ENCODE results near the gene UBFD1.
"Not testable (repeated sequence)": the region's sequence is repeated elsewhere in the genome, so short reads cannot be mapped to it uniquely, and the experiment has no call there.

Gene UBFD1, protein sequence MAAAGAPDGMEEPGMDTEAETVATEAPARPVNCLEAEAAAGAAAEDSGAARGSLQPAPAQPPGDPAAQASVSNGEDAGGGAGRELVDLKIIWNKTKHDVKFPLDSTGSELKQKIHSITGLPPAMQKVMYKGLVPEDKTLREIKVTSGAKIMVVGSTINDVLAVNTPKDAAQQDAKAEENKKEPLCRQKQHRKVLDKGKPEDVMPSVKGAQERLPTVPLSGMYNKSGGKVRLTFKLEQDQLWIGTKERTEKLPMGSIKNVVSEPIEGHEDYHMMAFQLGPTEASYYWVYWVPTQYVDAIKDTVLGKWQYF

GRCh38 chr16:23556881-23557778 lies at the start of gene UBFD1, which contains the start of gene EARS2:
TSS of gene UBFD1 (plus strand) at chr16:23557727. CDS start at chr16:23557743, 16 bp downstream.
TSS of gene EARS2 (minus strand) at chr16:23557350. CDS start at chr16:23557343, 7 bp downstream.
- peak; percentile 98 for DNase-seq (ENCODE audit: low read depth)

DNA sequence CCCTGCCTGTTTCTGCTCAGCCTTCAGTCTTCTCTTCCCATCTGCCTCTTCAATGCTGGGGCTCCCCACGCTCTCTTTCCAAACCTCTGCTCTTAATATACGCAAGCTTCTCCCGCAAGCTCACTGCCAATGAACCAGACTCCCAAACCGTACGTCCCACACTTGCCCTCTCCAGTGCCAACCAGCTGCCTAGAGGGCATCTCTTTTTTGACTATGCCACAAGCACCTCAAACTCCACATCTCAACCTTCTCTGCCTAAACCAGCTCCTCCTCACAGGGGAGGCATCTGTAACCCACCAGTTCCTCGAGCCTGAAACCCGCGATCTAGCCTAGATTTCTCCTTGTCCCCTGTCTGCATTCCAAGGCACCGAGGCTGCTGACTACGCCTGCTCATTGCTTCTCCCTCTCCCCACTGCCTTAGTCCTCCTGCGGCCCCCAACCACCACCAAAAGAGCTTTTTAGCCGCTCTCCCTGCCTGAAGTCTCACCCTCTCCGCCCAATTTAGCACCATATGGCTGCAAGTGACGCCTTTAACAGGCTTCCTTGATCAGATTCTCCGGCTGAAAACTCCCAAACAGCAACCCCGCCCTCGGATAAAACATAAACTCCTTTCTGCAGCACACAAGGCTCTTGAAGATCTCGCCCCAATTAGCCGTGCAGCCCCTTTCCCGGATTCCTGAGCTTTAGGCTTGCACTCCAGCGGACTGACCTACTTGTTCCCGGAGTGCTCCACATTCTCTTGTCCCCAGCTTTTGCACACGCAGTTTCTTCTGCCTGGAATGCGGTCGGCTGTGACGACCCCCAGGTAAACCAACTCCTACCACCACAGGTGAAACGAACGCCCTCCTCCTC lies 48.7 kb upstream of the UBFD1 start:
- DNase-seq (ENCODE audit: low read depth), result no peak

- no peak for DNase-seq (ENCODE audit: low read depth)
Measured at GRCh38 chr16:23509441-23509754, 48.1 kb upstream of the UBFD1 start.

- DNase-seq (ENCODE audit: low read depth), result no peak
Measured at GRCh38 chr16:23509782-23510163, 47.8 kb upstream of the UBFD1 start.

DNA sequence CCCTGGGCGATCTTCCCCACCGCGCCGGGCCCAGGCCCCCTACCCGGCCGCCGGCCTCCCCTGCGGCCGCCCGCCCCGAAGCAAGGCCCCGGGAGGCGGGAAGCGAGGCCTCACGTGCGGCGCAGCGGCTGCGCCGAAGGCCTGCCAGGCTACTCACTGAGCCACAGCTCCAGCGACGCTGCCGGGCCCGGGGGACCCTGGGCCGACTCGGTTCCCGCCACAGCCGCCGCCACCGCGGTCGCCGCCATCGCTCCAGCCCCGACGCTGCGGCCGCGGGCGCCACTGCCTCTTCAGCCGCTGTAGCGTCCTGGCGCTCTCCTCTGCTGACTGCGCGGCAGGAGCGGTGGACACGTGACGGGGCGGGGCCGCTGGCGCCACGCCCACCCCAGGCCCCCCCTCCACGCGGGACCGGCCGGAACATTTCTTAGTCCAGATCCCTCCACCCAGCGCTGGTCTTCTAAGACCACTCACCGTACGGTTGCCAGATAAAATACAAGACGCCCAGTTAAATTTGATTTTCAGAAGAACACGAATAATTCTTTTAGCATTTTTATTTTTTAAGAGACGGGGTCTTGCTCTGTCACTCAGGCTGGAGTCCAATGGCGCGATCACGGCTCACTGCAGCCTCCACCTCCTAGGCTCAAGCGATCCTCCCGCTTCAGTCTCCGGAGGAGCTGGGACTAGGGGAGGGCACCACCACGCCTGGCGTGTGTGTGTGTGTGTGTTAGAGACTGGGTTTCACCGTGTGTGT lies 47.2 kb upstream of the UBFD1 start, which contains the start of gene GGA2:
TSS of gene GGA2 (minus strand) at position 331 of the 751 bp plus-strand sequence. CDS start at position 248, 83 bp downstream.
- peak; percentile 74 for DNase-seq (ENCODE audit: low read depth)

- not testable (repeated sequence) for DNase-seq (ENCODE audit: low read depth)
Measured at GRCh38 chr16:23510915-23511270, 46.6 kb upstream of the UBFD1 start.

DNA sequence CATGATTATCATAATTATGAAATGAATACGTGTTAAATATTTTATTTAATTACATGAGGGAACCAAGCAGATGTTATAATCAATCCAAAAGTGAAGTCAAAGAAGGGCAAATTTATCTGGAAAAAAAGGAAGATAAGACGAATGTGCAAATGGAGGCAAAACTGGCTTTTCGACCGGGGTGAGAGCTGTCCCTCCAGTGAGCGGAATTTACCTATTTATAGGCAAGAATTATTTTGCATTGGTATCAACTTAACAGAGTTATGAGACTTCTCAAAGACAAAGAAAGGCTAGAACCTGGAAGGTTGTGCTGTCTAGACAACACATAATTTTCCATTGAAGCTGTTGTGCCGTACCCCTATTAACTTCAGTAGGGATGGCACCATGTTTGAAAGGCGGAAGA lies 45.8 kb upstream of the UBFD1 start:
- DNase-seq (ENCODE audit: low read depth), result no peak

- no peak for DNase-seq (ENCODE audit: low read depth)
Measured at GRCh38 chr16:23512168-23512695, 45.3 kb upstream of the UBFD1 start.

- no peak for DNase-seq (ENCODE audit: low read depth)
Measured at GRCh38 chr16:23514381-23515152, 43.0 kb upstream of the UBFD1 start.

DNA sequence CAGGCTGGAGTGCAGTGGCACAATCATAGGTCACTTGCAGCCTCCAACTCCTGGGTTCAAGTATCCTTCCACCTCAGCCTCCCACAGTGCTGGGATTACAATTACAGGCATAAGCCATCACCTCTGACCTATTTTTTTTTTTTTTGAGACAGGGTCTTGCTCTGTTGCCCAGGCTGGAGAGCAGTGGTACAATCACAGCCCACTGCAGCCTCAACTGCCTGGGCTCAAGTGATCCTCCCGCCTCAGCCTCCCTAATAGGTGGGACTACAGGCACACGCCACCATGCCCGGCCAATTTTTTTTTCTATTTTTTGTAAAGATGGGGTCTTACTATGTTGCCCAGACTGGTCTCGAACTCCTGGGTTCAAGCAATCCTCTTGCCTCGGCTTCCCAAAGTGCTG lies 41.6 kb upstream of the UBFD1 start:
- DNase-seq (ENCODE audit: low read depth), result no peak

DNA sequence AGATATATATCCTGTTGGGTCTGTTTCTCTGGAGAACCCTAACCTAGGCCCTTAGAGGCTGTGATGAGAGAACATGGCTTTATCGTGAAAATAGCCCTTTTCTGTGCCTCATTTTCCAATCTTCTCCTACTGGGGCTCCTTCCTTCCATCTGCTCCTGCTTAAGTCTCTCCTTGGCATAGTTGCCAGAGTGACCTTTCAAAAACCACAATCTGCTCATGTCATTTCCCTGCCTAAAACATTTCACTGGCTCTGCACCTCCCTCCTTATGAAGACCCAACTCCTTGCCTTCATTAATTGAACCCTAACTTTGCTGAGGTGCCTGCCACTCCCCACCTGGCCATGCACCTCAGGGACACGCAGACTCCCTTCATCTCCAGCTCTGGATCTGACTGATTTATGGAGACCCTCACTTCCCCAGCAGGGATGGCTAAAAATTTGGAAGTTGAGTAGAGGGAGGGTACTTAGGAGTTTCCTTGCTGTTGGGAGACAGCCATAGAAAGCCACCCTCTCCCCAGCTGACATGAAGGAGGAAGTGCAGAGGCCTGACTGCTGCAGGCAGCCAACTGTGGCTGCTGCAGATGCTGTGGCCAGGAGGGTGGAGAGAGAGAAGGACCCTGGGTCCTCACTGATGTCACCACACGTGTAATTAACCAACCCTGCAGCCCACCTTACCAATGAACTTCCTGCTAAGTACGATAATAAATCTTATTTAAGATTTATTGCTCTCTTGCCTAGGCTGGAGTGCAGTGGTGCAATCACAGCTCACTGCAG lies 41.0 kb upstream of the UBFD1 start:
- DNase-seq (ENCODE audit: low read depth), result no peak

DNA sequence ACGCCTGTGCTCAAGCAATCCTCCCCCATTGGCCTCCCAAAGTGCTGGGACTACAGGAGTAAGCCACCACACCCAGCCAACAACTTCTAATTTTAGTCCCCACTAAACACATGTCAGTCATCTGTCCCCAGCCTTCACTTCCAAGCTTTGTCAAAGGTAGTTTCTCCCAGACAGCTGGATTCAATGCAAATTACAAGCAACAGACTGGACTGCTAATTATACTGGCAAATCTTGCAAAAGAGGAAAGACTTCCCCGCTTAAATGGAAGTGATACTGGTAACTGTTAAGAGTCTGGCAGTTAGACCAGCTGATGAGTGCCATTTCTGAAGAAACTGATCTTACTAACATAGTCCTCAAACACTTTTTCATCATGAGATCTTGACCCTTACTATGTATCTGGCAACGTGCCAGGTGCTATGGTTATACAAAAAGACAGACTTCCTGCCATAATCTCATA lies 39.1 kb upstream of the UBFD1 start:
- no peak for DNase-seq (ENCODE audit: low read depth)

DNA sequence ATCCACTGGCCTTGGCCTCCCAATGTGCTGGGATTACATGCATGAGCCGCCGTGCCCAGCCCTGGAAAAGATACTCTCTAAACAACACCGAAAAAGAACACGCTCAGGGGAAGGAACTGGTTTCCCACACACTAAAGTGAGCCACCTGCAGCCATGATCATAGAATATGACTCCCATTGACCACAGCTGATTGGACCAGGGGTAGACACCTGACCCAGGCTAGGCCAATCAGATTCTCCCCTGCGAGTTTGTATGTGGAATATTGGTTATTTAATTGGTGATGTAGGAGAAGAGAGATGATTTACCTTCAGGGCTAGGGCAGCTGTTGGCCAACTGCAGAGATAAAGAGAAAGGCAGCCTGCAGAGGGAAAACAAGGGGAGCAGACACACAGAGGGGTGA lies 38.2 kb upstream of the UBFD1 start:
- DNase-seq (ENCODE audit: low read depth), result no peak

- DNase-seq (ENCODE audit: low read depth), result no peak
Measured at GRCh38 chr16:23520500-23520899, 37.0 kb upstream of the UBFD1 start.

GRCh38 chr16:23521037-23521743 lies 36.3 kb upstream of the UBFD1 start:
- no peak for DNase-seq (ENCODE audit: low read depth)

DNA sequence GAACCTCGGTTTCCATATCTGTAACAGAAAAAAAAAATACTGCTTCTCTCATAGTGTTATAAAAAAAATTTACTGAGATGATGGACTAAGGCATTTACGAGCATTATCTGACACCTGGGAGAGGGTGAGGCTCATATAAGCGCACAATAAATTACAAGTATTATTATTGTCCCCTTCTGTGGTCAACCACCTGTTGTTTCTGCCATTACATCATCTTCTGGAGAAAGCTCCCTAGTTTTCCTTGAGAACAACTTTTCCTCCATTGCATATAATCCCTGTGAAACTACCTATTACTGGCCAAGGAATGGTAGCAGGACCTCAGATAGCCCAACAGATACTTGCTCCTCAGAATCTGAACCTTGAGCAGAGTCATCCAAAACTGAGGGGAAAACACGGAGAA lies 35.6 kb upstream of the UBFD1 start:
- DNase-seq (ENCODE audit: low read depth), result no peak

- DNase-seq (ENCODE audit: low read depth), result no peak
Measured at GRCh38 chr16:23523321-23523720, 34.2 kb upstream of the UBFD1 start.

- DNase-seq (ENCODE audit: low read depth), result no peak
Measured at GRCh38 chr16:23523876-23524385, 33.6 kb upstream of the UBFD1 start.

- DNase-seq (ENCODE audit: low read depth), result no peak
Measured at GRCh38 chr16:23524886-23525285, 32.6 kb upstream of the UBFD1 start.

Data from stimulated activated CD8-positive, alpha-beta memory T cell treated with anti-CD3 and anti-CD28 coated beads, Interleukin-4, amount 100 ng/mL, for 24 hours (primary cell).